ENCODE measurements around the gene CDT1.
A peak's percentile ranks its signal among the peaks of the same experiment; 100 is the strongest.
"Not testable (repeated sequence)": the region's sequence is repeated elsewhere in the genome, so short reads cannot be mapped to it uniquely, and the experiment has no call there.

CDT1 gene

GRCh38 chr16:88768071-88768783, 35.4 kb upstream of the CDT1 start:
- no peak for DNase-seq (ENCODE audit: low read depth)

- DNase-seq (ENCODE audit: low read depth) = no peak
These were observed 33.8 kb upstream of the CDT1 start for GRCh38 chr16:88769617-88770460.

- peak; percentile 90 for DNase-seq (ENCODE audit: low read depth)
These were observed 32.9 kb upstream of the CDT1 start for GRCh38 chr16:88770461-88771293.

- no peak for DNase-seq (ENCODE audit: low read depth)
These were observed 32.3 kb upstream of the CDT1 start for GRCh38 chr16:88771294-88771772.

- DNase-seq (ENCODE audit: low read depth) = not testable (repeated sequence)
These were observed 31.8 kb upstream of the CDT1 start for GRCh38 chr16:88771781-88772180.

- peak; percentile 97 for DNase-seq (ENCODE audit: low read depth)
These were observed 30.4 kb upstream of the CDT1 start for GRCh38 chr16:88772871-88773811.

GRCh38 chr16:88773812-88774291, 29.7 kb upstream of the CDT1 start:
- peak; percentile 92 for DNase-seq (ENCODE audit: low read depth)

GRCh38 chr16:88774544-88775393, 28.8 kb upstream of the CDT1 start:
- DNase-seq (ENCODE audit: low read depth) = no peak

- DNase-seq (ENCODE audit: low read depth) = no peak
These were observed 27.8 kb upstream of the CDT1 start for GRCh38 chr16:88775825-88776224.

GRCh38 chr16:88777471-88778270, 25.9 kb upstream of the CDT1 start:
- DNase-seq (ENCODE audit: low read depth) = no peak

- no peak for DNase-seq (ENCODE audit: low read depth)
These were observed 25.4 kb upstream of the CDT1 start for GRCh38 chr16:88778271-88778525.

GRCh38 chr16:88778541-88779065, 25.0 kb upstream of the CDT1 start:
- no peak for DNase-seq (ENCODE audit: low read depth)

GRCh38 chr16:88779406-88780141, 24.0 kb upstream of the CDT1 start:
- DNase-seq (ENCODE audit: low read depth) = no peak

GRCh38 chr16:88780142-88781062, 23.2 kb upstream of the CDT1 start:
- no peak for DNase-seq (ENCODE audit: low read depth)

GRCh38 chr16:88781140-88782077, 22.2 kb upstream of the CDT1 start:
- DNase-seq (ENCODE audit: low read depth) = no peak
